ENCODE results near the gene C6orf132.

GRCh38 chr6:42152024-42152423 is 9.6 kb upstream of the C6orf132 start:
- TF ChIP-seq CTCF (IDR thresholded peaks at IDR 0.05) (no peak), POLR2A (IDR thresholded peaks at IDR 0.05) (no peak), EP300 (IDR thresholded peaks at IDR 0.05) (no peak)
